ENCODE results near the gene GALNT9.

Gene GALNT9

GRCh38 chr12:132278401-132279183 is 50.8 kb downstream of the GALNT9 start:
- H3K27ac ChIP-seq: no peak overlapping the region
- H3K4me3 ChIP-seq: no peak overlapping the region
- TF ChIP-seq CTCF (IDR thresholded peaks at IDR 0.05): no peak
- DNase-seq (ENCODE audit: low spot score): no peak

- Histone ChIP-seq H3K27ac (no peak overlapping the region), H3K4me3 (no peak overlapping the region)
- DNase-seq (ENCODE audit: low spot score): no peak
- TF ChIP-seq CTCF (IDR thresholded peaks at IDR 0.05): no peak
These were observed 51.4 kb downstream of the GALNT9 start for GRCh38 chr12:132277949-132278348.

- DNase-seq (ENCODE audit: low spot score): no peak
- no peak overlapping the region for H3K27ac ChIP-seq
- no peak for TF ChIP-seq CTCF (IDR thresholded peaks at IDR 0.05)
- H3K4me3 ChIP-seq: no peak overlapping the region
These were observed 51.9 kb downstream of the GALNT9 start for GRCh38 chr12:132277374-132277941.

GRCh38 chr12:132276827-132277373 is 52.5 kb downstream of the GALNT9 start:
- Histone ChIP-seq H3K4me3 (no peak overlapping the region), H3K27ac (no peak overlapping the region)
- no peak for TF ChIP-seq CTCF (IDR thresholded peaks at IDR 0.05)
- DNase-seq (ENCODE audit: low spot score): no peak

GRCh38 chr12:132276066-132276826 is 53.1 kb downstream of the GALNT9 start:
- no peak overlapping the region for H3K27ac ChIP-seq
- H3K4me3 ChIP-seq: no peak overlapping the region
- DNase-seq (ENCODE audit: low spot score): no peak
- TF ChIP-seq CTCF (IDR thresholded peaks at IDR 0.05): no peak

- Histone ChIP-seq H3K4me3 (no peak overlapping the region), H3K27ac (no peak overlapping the region)
- no peak for TF ChIP-seq CTCF (IDR thresholded peaks at IDR 0.05)
- no peak for DNase-seq (ENCODE audit: low spot score)
These were observed 53.8 kb downstream of the GALNT9 start for GRCh38 chr12:132275631-132276030.
